ENCODE data around the gene TOR4A. TPM values are rescaled to one million over a fixed set of nuclear protein-coding genes. Genes with fewer than 3 reads are reported as not detected.

TOR4A gene
- total RNA-seq = 3.7 TPM

GRCh38 chr9:137277329-137278041 is at the start of gene TOR4A:
Gene TOR4A, plus strand, starts transcription at chr9:137277726. Its CDS starts 964 bp downstream, at chr9:137278690.

GRCh38 chr9:137230705-137231371 is 46.7 kb upstream of the TOR4A start, which contains the start of gene SLC34A3:
Gene SLC34A3, plus strand, starts transcription at chr9:137230901. Its CDS starts 802 bp downstream, at chr9:137231703.

DNA sequence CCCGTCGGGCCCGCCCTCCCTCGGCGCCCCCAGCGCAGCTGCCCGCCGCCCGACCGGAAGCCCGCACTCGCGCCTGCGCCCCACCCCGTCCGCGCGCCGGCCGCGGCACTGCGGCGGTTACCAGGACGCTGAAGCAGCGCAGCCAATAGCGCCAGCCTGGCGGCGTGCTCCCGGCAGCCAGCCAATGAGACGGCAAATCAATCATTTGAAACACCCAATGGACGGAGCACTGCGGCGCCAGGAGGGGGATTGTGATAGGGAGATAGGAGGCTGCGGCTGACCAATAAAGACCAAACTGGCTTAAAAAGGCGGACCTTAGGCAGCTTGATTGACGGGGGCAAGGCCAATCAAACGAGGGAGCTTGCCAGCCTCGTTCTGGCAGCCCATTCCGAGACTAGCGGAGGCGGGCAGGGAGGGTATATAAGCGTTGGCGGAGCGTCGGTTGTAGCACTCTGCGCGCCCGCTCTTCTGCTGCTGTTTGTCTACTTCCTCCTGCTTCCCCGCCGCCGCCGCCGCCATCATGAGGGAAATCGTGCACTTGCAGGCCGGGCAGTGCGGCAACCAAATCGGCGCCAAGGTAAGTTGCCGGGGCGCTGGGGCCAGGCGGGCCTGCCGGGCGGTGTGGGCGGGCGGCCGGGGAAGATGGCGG is 36.6 kb upstream of the TOR4A start, which contains the start of gene TUBB4B:
Gene TUBB4B (plus strand): TSS at position 447 of the 649 bp plus-strand sequence. CDS start 74 bp downstream, at position 521.

GRCh38 chr9:137251194-137251461 is 26.4 kb upstream of the TOR4A start, which contains the start of gene STPG3:
Gene STPG3, plus strand, starts transcription at chr9:137251286. Its CDS starts 1 bp downstream, at chr9:137251287.

DNA sequence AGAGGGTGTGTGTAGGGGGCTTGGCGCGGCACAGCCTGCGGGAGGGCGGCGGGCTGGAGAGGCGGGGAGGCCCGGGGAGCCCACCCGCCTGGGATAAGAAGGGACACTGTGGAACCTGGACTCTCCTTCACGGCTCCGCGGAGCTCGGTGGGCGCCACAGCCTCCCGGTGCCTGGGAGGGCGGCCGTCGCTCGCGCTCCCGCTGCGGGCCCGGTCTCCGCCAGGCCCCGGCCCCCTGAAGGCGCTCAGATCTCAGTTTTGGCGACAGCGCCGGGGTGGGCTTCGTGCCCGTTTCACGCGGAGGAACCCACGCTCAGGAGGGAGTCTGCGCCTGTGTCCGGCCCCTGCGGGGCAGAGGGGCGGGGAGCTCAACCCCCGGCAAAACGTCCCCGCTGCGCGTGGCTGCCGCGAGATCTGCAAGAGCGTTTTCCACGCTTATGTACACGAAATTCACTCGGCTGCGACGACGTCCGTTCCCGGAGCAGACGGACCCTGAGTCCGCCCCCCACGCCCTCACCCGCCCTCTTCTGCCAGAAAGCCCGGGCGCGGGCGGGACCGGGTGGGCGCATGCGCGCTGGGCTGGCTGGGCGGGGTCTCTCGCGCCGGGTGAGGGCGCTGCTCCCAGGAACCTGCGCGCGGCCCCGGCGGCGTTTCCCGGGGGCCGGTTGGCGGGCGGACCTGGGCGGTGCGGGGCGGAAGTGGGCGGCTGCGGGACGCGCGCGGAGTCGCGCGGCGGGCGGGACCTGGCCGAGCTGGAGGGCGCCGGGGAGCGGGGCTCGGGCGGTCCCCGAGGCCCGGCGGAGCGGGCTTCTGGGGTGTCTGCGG is 22.7 kb upstream of the TOR4A start, which contains the start of gene NELFB:
Gene NELFB (plus strand): TSS at position 704 of the 824 bp plus-strand sequence.

GRCh38 chr9:137302118-137302448 is 24.6 kb downstream of the TOR4A start, which contains the start of gene NRARP:
Gene NRARP, minus strand, starts transcription at chr9:137302271. Its CDS starts 343 bp downstream, at chr9:137301928.

Other genes starting within 250 kb of the TOR4A start
- 49.9 TPM for gene ABCA2, start 249.5 kb upstream of the TOR4A start, total RNA-seq
- not detected for gene FUT7, start 245.6 kb upstream of the TOR4A start, total RNA-seq
- gene NPDC1, start 231.5 kb upstream of the TOR4A start, total RNA-seq = 56.4 TPM
- gene ENTPD2, start 223.7 kb upstream of the TOR4A start, total RNA-seq = 7.0 TPM
- 4.3 TPM for gene SAPCD2, start 207.2 kb upstream of the TOR4A start, total RNA-seq
- gene UAP1L1, start 200.2 kb upstream of the TOR4A start, total RNA-seq = 8.5 TPM
- 59.0 TPM for gene MAN1B1, start 190.7 kb upstream of the TOR4A start, total RNA-seq
- 37.5 TPM for gene DPP7, start 163.0 kb upstream of the TOR4A start, total RNA-seq
- gene GRIN1, start 138.6 kb upstream of the TOR4A start, total RNA-seq = 12.7 TPM
- 1.7 TPM for gene LRRC26, start 107.7 kb upstream of the TOR4A start, total RNA-seq
- gene TMEM210, start 105.7 kb upstream of the TOR4A start, total RNA-seq = not detected
- gene ANAPC2, start 89.2 kb upstream of the TOR4A start, total RNA-seq = 42.9 TPM
- 51.1 TPM for gene SSNA1, start 89.0 kb upstream of the TOR4A start, total RNA-seq
- 11.3 TPM for gene TPRN, start 77.0 kb upstream of the TOR4A start, total RNA-seq
- 34.2 TPM for gene TMEM203, start 72.1 kb upstream of the TOR4A start, total RNA-seq
- gene NDOR1, start 72.0 kb upstream of the TOR4A start, total RNA-seq = 10.3 TPM
- gene RNF208, start 55.5 kb upstream of the TOR4A start, total RNA-seq = 2.7 TPM
- 0.60 TPM for gene CYSRT1, start 52.6 kb upstream of the TOR4A start, total RNA-seq
- gene RNF224, start 50.2 kb upstream of the TOR4A start, total RNA-seq = not detected
- gene SLC34A3, start 46.8 kb upstream of the TOR4A start, total RNA-seq = not detected
- gene TUBB4B, start 36.4 kb upstream of the TOR4A start, total RNA-seq = 374 TPM
- not detected for gene STPG3, start 26.4 kb upstream of the TOR4A start, total RNA-seq
- gene NELFB, start 22.4 kb upstream of the TOR4A start, total RNA-seq = 39.1 TPM
- gene NRARP, start 24.5 kb downstream of the TOR4A start, total RNA-seq = 23.3 TPM
- gene EXD3, start 145.4 kb downstream of the TOR4A start, total RNA-seq = 22.0 TPM
- 4.2 TPM for gene NOXA1, start 145.7 kb downstream of the TOR4A start, total RNA-seq
- 0.60 TPM for gene ENTPD8, start 163.6 kb downstream of the TOR4A start, total RNA-seq
- 27.7 TPM for gene NSMF, start 181.6 kb downstream of the TOR4A start, total RNA-seq